PFSK-1 (cell line): ENCODE results near the gene ITIH5.

Experiments
- FOXP2 ChIP-seq: optimal IDR thresholded peaks from 2 replicates; pipeline ENCODE3; 2011; ENCODE audit warnings: borderline replicate concordance, control low read depth, inconsistent platforms; ENCODE audit not compliant: insufficient read depth; ENCODE audit errors: extremely low read length, extremely low read depth
- POLR2AphosphoS5 ChIP-seq: IDR thresholded peaks from 2 replicates; pipeline ENCODE4 v1.6.1; 2012; ENCODE audit warnings: low read depth, mild to moderate bottlenecking, control low read depth, low read length, moderate library complexity
- SIN3A ChIP-seq: IDR thresholded peaks from 2 replicates; pipeline ENCODE4 v1.6.1; 2012; ENCODE audit warnings: mild to moderate bottlenecking, low read length, moderate library complexity, borderline replicate concordance; ENCODE audit not compliant: insufficient read depth
- TAF1 ChIP-seq: IDR thresholded peaks from 2 replicates; pipeline ENCODE4 v1.6.1; 2012; ENCODE audit warnings: low read length, control low read depth, borderline replicate concordance; ENCODE audit not compliant: insufficient read depth
- TF ChIP-seq, protein P1 (sequence below), 2 experiments: IDR thresholded peaks; 2 replicates each; pipeline versions ENCODE4 v1.6.1 to v1.8.0; 2011 to 2012; ENCODE audit warnings: low read depth in 2 of 2, low read length in 2 of 2, control low read depth in 1 of 2, inconsistent platforms in 1 of 2, mild to moderate bottlenecking in 1 of 2, moderate library complexity in 1 of 2; ENCODE audit not compliant: insufficient read depth in 1 of 2

Gene ITIH5

DNA sequence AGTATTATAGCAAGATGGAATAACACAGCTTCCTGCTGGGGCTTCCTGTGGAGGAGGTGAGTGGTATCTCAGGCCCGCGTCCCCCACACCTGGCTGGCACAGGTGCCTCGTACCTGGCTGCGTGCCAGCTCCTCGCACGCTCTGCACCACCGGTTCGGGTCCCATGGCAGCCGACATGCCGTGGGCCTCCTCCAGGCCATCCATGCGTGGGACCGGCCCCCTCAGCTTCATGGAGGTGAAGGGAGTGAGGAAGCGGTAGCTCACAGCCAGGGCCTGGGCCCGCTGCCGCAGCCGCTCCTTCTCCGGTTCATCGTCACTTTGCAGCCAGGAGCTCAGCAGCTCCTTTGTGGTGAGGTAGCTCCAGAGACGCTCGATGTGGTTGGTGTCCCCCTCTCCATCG lies 90.4 kb downstream of the ITIH5 start:
- TF ChIP-seq POLR2AphosphoS5, result no peak

DNA sequence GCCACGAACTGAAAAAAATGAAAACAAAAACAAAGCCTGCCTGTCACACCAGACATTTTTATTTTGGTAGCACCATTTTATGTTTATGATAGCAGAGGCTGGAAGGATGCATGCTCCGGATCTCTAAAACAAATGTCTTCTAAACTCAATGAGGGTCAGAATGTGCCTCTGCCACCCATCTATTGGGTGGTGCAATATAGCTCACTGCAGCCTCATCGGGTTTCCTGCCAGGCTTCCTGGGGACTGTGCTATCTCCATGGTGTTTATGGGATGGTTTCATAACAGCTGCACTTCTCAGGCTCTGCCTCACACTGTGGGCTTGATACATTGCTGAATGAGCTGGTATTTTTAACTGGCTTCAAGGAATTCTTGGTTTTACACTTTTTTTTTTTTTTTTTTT lies 94.4 kb downstream of the ITIH5 start:
- no peak for TF ChIP-seq FOXP2
- no peak for TF ChIP-seq SIN3A
- TF ChIP-seq, protein P1, sequence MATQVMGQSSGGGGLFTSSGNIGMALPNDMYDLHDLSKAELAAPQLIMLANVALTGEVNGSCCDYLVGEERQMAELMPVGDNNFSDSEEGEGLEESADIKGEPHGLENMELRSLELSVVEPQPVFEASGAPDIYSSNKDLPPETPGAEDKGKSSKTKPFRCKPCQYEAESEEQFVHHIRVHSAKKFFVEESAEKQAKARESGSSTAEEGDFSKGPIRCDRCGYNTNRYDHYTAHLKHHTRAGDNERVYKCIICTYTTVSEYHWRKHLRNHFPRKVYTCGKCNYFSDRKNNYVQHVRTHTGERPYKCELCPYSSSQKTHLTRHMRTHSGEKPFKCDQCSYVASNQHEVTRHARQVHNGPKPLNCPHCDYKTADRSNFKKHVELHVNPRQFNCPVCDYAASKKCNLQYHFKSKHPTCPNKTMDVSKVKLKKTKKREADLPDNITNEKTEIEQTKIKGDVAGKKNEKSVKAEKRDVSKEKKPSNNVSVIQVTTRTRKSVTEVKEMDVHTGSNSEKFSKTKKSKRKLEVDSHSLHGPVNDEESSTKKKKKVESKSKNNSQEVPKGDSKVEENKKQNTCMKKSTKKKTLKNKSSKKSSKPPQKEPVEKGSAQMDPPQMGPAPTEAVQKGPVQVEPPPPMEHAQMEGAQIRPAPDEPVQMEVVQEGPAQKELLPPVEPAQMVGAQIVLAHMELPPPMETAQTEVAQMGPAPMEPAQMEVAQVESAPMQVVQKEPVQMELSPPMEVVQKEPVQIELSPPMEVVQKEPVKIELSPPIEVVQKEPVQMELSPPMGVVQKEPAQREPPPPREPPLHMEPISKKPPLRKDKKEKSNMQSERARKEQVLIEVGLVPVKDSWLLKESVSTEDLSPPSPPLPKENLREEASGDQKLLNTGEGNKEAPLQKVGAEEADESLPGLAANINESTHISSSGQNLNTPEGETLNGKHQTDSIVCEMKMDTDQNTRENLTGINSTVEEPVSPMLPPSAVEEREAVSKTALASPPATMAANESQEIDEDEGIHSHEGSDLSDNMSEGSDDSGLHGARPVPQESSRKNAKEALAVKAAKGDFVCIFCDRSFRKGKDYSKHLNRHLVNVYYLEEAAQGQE (IDR thresholded peaks at IDR 0.05; ENCODE audit: insufficient read depth in 1 of 2, low read depth in 2 of 2, low read length in 2 of 2), result no peak
- TF ChIP-seq POLR2AphosphoS5, result no peak
- no peak for TF ChIP-seq TAF1

DNA sequence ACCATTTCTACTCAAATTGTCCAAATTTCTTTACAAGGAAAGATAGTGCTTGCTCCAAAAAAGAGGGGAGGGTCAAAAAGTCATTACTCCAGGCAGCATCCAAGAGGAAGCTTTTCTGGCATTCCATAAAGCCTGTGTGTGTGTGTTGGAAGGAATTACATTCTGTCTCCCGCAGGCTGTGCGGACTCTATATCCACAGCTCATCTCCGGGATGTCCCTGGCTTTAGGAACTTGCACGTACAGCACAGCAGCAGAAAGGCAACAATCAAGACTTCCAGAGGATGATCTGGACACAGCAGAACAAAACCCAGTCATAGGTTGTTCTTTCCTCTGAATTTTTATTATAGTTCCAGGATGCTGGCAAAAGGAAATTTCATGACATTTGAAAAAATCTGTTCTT lies 94.8 kb downstream of the ITIH5 start:
- TF ChIP-seq SIN3A (no peak), POLR2AphosphoS5 (no peak), TAF1 (no peak), FOXP2 (no peak)
- TF ChIP-seq, protein P1 (IDR thresholded peaks at IDR 0.05; ENCODE audit: insufficient read depth in 1 of 2, low read depth in 2 of 2, low read length in 2 of 2), result no peak

DNA sequence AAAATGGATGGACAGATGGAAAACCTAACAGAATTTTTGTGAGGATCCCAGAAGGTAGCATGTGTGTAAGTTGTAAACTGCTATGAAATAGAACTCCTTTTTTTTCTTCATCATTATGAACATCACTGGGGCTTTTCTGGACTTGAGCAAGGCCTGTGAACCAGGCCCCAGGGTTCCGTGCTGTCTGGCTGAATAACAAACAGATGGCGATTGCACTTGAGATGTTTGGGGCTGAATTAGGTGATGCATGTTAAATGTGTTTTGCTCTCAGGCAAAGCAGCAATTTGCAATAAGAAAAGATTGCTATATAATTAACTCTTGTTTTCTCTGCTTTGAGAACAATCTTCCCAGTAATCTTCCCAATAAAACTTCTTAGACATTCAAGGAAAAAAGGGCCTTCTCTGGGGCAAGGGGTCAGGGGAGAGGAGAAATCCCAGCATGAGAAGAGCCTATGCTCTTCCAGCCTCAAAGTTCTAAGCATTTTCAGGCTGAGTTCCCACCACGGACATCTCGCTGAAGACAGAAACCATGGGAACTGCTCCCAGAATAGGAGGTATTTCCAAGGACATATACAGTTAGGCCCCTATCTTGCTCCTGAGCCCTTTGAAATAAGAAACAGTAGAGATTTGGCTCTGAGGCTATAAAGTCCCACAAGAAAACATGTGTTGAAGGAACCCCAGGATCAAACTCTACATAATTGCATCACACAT lies 98.7 kb downstream of the ITIH5 start:
- TF ChIP-seq, protein P1 (IDR thresholded peaks at IDR 0.05; ENCODE audit: insufficient read depth in 1 of 2, low read depth in 2 of 2, low read length in 2 of 2), result no peak
- TF ChIP-seq SIN3A, result no peak
- TF ChIP-seq POLR2AphosphoS5, result no peak
- no peak for TF ChIP-seq FOXP2

DNA sequence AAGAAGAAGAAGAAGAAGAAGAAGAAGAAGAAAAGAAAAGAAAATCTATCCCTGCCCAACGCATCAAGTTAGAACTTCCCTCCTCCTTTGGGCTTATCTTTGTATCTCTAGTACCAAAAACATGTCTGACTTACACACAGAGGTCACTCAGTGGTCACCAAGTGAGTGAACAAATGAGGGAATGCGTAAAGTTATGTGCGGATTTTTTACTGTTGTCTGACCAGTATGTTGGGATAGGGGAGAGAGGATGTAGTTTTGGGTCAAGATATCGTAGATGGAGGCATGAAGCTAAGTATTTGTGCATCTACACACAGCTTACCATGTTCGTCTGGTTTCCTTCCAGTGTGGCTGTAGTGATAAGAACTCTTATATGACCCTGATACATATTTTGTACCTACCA lies 99.9 kb downstream of the ITIH5 start:
- TF ChIP-seq TAF1 (no peak), FOXP2 (no peak)
- TF ChIP-seq, protein P1 (IDR thresholded peaks at IDR 0.05; ENCODE audit: insufficient read depth in 1 of 2, low read depth in 2 of 2, low read length in 2 of 2), result no peak
